HG02852 (cell line): ENCODE results near the gene ISG15.
A peak's percentile ranks its signal among the peaks of the same experiment; 100 is the strongest.

ENCODE experiments used
- ATAC-seq: cut with Tn5 transposase; IDR thresholded peaks from one replicate; pipeline ENCODE4 v1.9.1; 2021; ENCODE audit warnings: mild to moderate bottlenecking, moderate library complexity; ENCODE audit not compliant: unreplicated experiment

ISG15 gene

DNA sequence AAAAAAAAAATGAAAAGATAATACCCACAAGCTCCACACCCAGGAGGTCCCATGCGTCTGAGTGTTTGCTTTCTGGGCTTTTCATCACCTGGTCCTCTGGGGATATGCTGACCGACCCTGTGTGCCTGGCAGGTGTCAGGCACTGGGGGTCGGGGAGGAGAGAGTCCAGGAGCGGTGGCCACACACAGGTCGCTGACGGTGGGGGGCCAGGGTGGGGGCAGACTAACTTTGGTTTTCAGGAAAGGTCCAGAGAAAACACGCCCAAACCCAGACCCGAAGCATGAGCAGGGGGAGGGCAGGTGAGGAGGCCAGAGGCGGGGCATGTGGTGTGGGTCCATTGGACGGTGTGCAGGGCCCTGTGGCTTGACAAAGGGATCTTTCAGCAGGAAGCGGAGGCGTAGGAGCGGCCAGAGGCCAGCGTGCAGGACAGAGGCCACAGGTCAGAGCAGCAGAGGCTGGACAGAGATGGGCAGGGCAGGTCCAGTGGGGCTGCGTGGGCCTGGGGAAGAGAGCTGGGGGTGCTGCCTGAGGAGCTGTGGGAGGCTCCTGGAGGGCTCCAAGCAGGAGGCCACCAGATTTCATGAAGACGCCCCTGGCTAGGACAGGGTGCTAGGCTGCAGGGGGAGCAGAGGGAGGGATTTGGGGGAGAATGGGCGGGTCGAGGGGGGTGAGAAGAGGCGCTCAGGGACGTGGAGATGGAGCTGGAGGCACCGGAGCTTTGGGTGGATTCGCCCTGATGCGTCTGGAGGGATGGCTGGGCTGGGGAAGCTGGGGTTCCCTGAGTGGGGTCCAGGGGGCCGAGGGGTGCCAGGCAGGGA, 45.0 kb downstream of the ISG15 start:
- ATAC-seq, result no peak

DNA sequence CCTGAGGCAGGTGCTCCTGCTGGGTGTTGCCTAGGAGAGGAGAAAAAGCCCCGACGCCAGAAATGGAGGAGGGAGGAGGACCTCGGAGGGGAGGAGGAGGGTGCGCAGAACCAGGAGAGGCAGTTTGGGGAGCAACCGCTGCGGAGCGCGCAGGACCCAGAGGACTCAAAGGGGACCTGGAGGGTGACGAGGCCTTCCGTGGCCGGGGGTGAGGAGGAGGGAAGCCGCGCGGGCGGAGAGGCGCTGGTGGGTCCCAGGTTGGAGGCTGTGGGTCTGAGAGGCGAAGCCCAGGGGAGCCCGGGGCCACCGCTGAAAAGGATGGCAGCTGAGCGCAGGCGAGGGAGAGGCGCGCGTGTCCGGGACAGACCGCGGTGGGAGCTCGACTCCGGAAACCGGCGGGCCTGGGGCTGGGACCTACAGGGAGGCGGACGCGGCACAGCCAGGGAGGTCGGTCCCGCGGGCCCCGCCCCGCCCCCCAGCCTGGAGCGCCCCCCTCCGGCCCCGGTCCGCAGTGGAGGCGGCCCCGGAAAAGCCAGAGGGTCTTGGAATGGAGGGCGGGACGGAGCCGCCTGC, 45.7 kb downstream of the ISG15 start:
- ATAC-seq, result peak; percentile 25

DNA sequence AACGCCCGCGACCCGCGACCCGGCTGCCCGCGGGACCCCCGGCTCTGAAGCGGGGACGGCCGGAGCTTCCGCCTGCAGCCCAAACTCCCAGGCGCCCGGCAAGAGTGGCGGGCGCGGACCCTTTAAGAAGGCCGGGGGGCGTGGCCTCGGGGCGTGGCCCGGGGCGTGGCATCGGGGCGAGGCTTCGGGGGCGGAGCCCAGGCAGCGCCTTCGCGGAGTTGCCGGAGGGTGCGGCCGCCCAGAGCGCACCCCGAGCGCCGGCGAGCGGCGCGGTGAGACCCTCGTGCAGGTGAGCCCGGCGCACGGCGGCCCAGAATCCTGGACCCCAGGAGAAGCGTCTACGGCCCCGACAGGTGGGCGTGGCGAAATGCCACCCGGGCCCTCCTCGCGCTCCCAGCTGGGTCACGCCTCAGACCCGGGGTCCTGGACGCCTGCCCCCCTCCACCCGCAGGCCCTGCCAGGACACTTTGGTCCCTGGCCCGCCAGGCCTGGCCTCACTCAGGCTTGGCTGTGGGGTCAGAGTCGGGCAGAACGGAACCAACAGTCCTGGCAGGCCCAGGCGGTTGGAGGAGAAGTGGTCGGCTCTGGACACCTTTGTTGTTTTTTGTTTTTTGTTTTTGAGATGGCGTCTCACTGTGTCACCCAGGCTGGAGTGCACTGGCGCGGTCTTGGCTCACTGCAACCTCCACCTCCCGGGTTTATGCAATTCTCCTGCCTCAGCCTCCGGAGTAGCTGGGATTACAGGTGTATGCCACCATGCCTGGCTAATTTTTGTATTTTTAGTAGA, 46.4 kb downstream of the ISG15 start:
- peak; percentile 69 for ATAC-seq

- ATAC-seq, result no peak
Measured at GRCh38 chr1:1060281-1061000, 47.1 kb downstream of the ISG15 start.

- ATAC-seq, result no peak
Measured at GRCh38 chr1:1061682-1062345, 48.5 kb downstream of the ISG15 start.

GRCh38 chr1:1062348-1063163, 49.3 kb downstream of the ISG15 start:
- ATAC-seq, result no peak

DNA sequence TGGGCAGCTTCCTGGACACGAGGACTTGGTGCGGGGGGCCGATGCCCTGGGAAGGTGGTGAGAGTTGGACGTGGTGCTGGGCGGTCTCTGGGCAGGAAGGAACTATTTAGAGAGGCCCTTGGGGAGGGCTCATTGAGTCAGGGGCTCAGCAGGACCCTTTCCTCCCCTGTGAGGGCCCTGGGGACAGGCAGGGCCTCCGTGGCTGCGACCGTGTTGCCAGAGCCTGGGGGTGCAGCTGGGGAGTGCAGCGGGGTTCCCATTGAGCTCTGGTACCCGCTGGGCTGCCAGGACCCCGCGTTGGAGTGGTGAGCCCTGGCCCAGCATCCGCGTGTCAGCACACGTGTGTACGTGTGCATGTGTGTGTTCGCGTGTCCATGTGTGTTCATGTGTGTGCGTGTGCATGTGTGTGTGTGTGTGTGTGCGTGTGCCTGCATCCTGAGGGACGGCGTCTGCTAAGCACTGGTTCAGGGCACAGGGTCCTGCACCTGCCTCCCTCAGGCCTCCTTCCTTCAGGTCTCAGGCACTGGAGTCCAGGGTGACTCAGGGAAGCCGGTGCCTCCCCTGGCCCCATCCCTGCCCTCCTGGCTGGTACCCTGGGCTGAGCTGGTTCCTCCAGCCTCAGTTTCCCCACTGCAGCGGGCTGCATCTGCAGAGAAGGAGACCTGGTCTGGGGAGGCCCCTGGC, 50.1 kb downstream of the ISG15 start:
- no peak for ATAC-seq
